Central memory CD8-positive, alpha-beta T cell (primary cell): ENCODE data around the gene BPIFB6.
"Not testable (repeated sequence)": the region's sequence is repeated elsewhere in the genome, so short reads cannot be mapped to it uniquely, and the experiment has no call there.

Experiments used
- ATAC-seq: fragments of 150-1000 bp; cut with Tn5 transposase; replicated peaks from 2 replicates; pipeline ENCODE4 v1.10.0; 2022; ENCODE audit warnings: mild to moderate bottlenecking, moderate FRiP score, moderate number of reproducible peaks; ENCODE audit not compliant: poor library complexity, severe bottlenecking; ENCODE audit errors: extremely low read depth
- DNase-seq, 2 donors: peaks; one replicate each; pipeline ENCODE4 v3.0.0; 2021; ENCODE audit warnings: low spot score in 2 of 2
- H3K27ac Mint-ChIP-seq: one replicate; pipeline ENCODE4 v1.8.0; 2022; ENCODE audit warnings: low read depth, mild to moderate bottlenecking, moderate library complexity, mixed read lengths
- H3K27me3 Mint-ChIP-seq: one replicate; pipeline ENCODE4 v1.8.0; 2022; ENCODE audit warnings: mixed read lengths
- H3K36me3 Mint-ChIP-seq: one replicate; pipeline ENCODE4 v1.8.0; 2022; ENCODE audit warnings: mild to moderate bottlenecking, moderate library complexity, mixed read lengths; ENCODE audit not compliant: insufficient read depth
- H3K4me1 Mint-ChIP-seq: one replicate; pipeline ENCODE4 v1.8.0; 2022; ENCODE audit warnings: mixed read lengths
- H3K4me3 Mint-ChIP-seq: one replicate; pipeline ENCODE4 v1.8.0; 2022; ENCODE audit warnings: mild to moderate bottlenecking, moderate library complexity, mixed read lengths
- H3K9me3 Mint-ChIP-seq: one replicate; pipeline ENCODE4 v1.8.0; 2022; ENCODE audit warnings: mixed read lengths

BPIFB6 gene

DNA sequence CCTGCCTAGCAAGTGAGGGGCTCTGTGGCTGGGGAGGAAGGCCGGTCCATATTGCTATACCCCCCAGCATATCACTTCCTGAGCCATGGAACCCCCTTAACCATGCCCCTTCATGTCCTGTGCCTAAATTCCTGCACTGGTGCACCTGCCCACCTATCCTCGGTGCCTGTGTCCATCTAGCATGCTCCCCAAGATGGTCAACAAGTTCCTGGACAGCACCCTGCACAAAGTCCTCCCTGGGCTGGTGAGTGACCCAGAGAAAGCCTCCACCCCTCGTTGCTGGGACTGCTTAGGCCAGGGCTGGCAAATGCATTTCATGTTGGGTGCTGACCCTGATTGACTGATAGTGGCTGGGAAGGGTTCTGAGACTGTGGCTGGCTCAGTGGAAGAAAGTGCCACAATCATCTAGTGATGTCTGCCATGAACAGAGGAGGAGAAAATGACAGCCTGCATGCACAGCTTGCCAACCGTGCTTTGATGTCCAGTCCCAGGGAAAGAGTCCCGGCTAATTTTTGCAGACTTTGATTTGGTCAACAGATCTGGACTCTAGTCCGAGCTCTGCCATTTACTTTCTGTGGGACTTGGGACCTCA lies 3.5 kb downstream of the BPIFB6 start:
- no peak overlapping the region for H3K4me3 Mint-ChIP-seq
- no peak overlapping the region for H3K27ac Mint-ChIP-seq
- no peak for ATAC-seq
- H3K27me3 Mint-ChIP-seq: no peaks in the 10 kb centered on the region
- H3K9me3 Mint-ChIP-seq: no peaks in the 10 kb centered on the region
- H3K4me1 Mint-ChIP-seq: no peaks in the 10 kb centered on the region
- no peak for DNase-seq
- H3K36me3 Mint-ChIP-seq: no peaks in the 10 kb centered on the region

DNA sequence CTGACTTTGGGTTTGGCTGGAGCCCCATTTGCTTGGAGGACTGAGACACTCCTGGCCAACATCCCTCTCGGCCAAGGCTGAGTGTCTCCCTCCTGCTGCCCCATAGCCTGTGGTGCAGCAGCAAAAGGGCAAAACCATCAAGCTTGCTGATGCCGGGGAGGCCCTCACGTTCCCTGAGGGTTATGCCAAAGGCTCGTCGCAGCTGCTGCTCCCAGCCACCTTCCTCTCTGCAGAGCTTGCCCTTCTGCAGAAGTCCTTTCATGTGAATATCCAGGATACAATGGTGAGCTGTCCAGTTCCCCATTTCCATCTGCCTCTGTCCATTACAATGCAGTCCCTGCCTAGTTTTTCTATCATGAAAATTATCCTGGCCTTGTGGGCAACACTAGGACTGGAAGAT lies 6.0 kb downstream of the BPIFB6 start:
- Mint-ChIP-seq H3K27me3 (no peaks in the 10 kb centered on the region), H3K4me3 (no peak overlapping the region), H3K4me1 (no peaks in the 10 kb centered on the region), H3K27ac (no peak overlapping the region), H3K36me3 (no peaks in the 10 kb centered on the region), H3K9me3 (no peaks in the 10 kb centered on the region)
- ATAC-seq (no peak), DNase-seq (no peak)

DNA sequence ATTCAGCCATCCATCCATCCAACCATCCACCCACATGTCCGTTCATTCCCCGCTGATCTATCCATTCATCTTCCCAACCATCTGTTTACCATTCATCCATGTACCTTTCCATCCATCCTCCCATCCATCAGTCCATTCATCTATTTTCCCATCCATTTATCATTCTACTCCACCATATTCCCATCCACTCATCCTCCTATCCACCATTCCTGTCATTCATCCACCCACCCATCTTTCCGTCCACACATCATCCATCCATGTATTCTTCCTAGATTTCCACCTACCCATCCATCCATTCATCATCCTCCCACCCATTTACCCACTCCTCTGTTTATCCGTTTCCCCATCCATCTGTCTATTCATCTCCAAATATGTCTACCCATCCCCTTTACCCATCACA lies 6.8 kb downstream of the BPIFB6 start:
- Mint-ChIP-seq H3K27ac (no peak overlapping the region), H3K36me3 (no peaks in the 10 kb centered on the region), H3K4me3 (no peak overlapping the region), H3K9me3 (no peaks in the 10 kb centered on the region), H3K27me3 (no peaks in the 10 kb centered on the region), H3K4me1 (no peaks in the 10 kb centered on the region)
- DNase-seq: no peak
- ATAC-seq: no peak

DNA sequence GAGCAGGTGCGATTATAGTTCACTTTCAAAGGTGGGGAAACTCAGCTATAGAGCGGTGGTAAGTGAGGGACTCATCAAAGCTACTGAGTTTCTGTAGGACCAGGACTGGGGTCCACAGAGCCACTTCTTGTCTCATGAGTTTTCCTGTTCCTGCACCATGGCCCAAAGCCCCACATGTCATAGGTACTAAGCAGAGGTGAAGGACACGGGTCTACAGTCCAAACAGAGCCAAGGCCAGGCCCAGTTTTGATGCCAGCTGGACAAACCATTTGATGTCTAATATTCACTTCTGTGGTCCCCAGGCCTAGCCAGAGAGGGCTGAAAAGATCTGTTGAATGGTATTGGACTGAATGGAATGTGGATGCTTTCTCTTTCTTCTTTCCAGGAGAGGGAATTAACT lies 11.0 kb downstream of the BPIFB6 start:
- no peaks in the 10 kb centered on the region for H3K27me3 Mint-ChIP-seq
- ATAC-seq (no peak), DNase-seq (no peak)
- peaks cover 14% of the 10 kb centered on the region for H3K9me3 Mint-ChIP-seq
- no peaks in the 10 kb centered on the region for H3K4me1 Mint-ChIP-seq
- H3K4me3 Mint-ChIP-seq: no peak overlapping the region
- no peaks in the 10 kb centered on the region for H3K36me3 Mint-ChIP-seq
- H3K27ac Mint-ChIP-seq: no peak overlapping the region

DNA sequence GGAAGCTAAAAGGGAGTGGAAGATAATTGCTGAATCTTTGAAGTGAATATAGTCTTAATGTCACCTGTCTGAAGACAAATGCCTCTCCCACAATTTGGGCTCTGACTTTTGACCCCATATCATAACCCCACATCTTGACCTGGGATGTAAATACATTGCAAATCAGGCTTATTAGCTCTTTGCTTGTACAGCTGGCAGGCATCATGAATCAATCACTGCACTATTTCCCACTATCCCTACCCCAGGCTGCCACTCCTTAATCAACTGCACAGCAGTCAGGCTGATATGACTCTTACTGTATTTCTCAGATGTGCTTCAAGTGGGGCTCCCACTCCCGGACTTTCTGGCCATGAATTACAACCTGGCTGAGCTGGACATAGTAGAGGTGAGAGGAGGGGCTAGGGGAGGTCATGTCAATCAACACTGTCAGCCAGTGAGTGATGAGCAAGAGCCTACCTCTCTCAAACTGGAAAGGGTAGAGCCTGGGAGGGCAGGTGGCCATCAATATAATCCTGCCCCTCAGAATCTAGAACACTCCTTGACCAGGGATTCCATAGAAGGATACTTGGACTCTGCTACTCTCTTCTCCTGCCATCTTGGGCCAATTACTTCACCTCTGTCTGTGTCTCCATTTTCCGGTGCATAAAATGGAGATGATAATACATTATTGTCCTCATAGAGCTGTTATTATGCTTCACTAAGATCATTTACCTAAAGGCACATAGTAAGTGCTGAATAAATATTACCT lies 11.7 kb downstream of the BPIFB6 start:
- no peak for DNase-seq
- no peaks in the 10 kb centered on the region for H3K36me3 Mint-ChIP-seq
- peaks cover 14% of the 10 kb centered on the region for H3K9me3 Mint-ChIP-seq
- no peak overlapping the region for H3K27ac Mint-ChIP-seq
- no peaks in the 10 kb centered on the region for H3K27me3 Mint-ChIP-seq
- H3K4me1 Mint-ChIP-seq: no peaks in the 10 kb centered on the region
- H3K4me3 Mint-ChIP-seq: no peak overlapping the region
- ATAC-seq: no peak

DNA sequence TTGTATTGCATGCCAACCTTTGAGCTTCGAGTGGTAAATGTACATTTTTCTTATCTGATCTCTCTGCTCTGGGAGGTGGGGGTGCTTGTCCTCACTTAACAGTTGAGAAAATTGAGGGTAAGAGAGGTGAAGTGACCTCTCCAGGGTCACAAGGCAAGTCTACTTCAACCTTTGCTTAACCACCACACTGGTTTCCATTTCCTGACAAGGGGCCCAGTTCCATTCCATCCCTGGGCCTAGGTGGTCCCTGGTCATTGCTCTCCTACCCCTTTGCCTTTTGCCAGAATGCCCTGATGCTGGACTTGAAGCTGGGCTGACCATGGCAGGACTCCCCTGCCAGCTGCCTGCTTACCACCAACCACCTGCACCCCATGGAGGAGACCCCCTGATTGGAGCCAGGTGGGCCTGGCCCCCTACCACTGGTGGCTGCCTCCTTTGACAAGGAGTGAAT lies 12.3 kb downstream of the BPIFB6 start:
- Mint-ChIP-seq H3K27ac (no peak overlapping the region), H3K27me3 (no peaks in the 10 kb centered on the region)
- no peak for ATAC-seq

DNA sequence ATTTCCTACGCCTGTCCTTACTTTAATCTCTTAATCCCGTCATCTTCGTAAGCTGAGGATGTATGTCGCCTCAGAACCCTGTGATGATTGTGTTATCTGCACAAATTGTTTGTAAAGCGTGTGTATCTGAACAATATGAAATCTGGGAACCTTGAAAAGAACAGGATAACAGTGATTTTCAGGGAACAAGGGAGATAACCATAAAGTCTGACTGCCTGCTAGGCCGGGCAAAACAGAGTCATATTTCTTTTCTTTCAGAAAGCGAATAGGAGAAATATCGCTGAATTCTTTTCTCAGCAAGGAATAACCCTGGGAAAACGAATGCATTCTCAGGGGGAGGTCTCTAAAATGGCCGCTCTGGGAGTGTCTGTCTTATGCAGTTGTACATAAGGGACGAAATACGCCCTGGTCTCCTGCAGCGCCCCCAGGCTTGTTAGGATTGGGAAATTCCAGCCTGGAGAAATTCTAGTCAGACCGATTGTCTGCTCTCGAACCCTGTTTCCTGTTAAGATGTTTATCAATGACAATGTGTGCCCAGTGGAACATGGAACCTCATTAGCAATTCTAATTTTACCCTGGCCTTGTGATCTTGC lies 13.8 kb downstream of the BPIFB6 start:
- not testable (repeated sequence) for ATAC-seq, H3K36me3 Mint-ChIP-seq, H3K27ac Mint-ChIP-seq, H3K4me3 Mint-ChIP-seq, DNase-seq, H3K27me3 Mint-ChIP-seq, H3K4me1 Mint-ChIP-seq
- peaks cover 14% of the 10 kb centered on the region for H3K9me3 Mint-ChIP-seq

More for the DNA sequence above, 12.3 kb downstream of the BPIFB6 start:
- H3K4me3 Mint-ChIP-seq: no peak overlapping the region
- H3K9me3 Mint-ChIP-seq: peaks cover 14% of the 10 kb centered on the region
- no peak for DNase-seq
- H3K4me1 Mint-ChIP-seq: no peaks in the 10 kb centered on the region
- H3K36me3 Mint-ChIP-seq: no peaks in the 10 kb centered on the region

DNA sequence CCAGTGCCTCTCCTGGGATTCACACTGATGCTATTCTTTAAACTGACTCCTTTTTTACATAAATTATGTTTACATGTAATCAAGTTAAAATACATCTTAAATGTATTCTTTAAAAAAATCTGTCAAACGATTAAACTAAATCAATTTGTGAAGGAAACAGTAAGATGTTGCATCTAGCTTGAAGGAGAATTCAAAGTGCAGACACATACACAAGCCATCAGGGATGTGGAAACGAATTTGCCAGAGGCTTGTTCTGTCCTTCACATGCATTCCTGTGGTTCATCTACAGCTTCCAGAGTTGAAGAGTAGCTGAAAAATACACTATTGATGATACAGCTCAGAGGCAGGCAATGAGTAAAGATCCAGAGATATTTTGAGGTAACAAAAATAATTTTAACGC lies 15.0 kb downstream of the BPIFB6 start:
- Mint-ChIP-seq H3K4me1 (no peaks in the 10 kb centered on the region), H3K27me3 (no peaks in the 10 kb centered on the region), H3K9me3 (peaks cover 14% of the 10 kb centered on the region), H3K27ac (no peak overlapping the region), H3K36me3 (no peaks in the 10 kb centered on the region), H3K4me3 (no peak overlapping the region)
- no peak for ATAC-seq
- no peak for DNase-seq

DNA sequence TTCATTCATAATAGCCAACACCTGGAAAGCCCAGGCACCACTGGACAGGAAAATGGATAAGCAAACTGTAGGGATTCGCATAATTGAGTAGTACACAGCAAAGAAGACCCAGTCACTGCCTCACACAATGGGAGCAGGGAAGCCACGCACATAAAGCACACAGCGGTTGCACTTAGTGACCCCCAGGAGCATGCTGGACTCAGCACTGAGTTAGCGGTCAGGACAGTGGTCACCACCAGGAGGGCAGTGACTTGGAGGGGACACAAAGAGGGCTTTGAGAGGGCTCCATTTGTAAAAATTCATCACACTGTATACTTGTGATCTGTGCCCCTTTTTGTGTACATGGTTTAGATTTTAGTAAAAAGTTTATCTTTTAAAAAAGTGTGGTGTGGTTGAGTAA lies 19.9 kb downstream of the BPIFB6 start:
- ATAC-seq (no peak), DNase-seq (no peak)
- no peaks in the 10 kb centered on the region for H3K36me3 Mint-ChIP-seq
- no peaks in the 10 kb centered on the region for H3K4me1 Mint-ChIP-seq
- no peaks in the 10 kb centered on the region for H3K27me3 Mint-ChIP-seq
- H3K9me3 Mint-ChIP-seq: peaks cover 3% of the 10 kb centered on the region
- no peak overlapping the region for H3K4me3 Mint-ChIP-seq
- H3K27ac Mint-ChIP-seq: no peak overlapping the region

DNA sequence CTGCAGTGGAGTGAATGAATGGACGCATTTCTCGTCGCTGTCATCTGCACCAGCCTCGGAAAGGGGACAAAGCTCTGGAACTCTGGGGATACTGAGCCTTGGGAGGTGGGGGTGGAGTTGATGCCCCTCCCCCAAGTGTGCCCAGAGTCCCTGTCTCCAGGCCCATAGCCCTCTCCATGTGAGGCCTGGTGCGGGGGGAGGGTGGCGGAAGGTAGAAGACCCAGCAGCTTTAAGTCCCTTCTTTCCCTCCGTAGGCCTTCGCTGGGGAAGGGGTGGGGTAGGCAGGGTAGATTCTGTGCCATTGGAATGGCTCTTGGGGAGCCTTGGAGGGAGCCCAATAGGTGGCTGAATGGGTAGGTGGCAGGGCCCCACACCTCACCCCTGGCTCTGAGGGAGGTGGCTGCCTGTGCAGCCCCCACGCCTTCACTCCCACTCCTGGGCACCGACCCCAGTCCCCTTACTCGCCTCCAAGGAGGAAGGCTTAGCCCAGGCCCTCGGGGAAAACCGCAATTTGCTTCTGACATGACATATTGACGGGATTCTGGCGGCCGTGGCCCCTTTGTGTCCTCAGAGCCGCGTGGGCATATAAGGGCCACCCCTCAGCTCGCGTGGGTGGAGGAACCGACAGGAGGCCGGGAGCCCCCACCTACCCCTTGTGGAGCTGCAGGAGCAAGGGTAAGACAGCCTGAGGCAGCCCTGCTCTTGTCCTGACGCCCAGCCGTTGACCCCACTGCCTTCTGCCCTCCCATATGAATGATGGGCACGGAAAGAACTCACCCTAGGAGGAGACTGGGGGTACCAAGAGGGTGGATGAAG lies 22.1 kb downstream of the BPIFB6 start, which contains the start of gene BPIFB3:
BPIFB3 (plus strand) TSS at position 613 of the 816 bp plus-strand sequence. CDS start 1,533 bp downstream, outside the sequence.
- Mint-ChIP-seq H3K27ac (no peak within 1 kb of the TSS), H3K4me1 (no peaks in the 10 kb centered on the region), H3K27me3 (no peaks in the 10 kb centered on the region), H3K4me3 (no peak within 1 kb of the TSS), H3K36me3 (no peaks in the 10 kb centered on the region), H3K9me3 (no peaks in the 10 kb centered on the region)
- DNase-seq (no peak), ATAC-seq (no peak)

DNA sequence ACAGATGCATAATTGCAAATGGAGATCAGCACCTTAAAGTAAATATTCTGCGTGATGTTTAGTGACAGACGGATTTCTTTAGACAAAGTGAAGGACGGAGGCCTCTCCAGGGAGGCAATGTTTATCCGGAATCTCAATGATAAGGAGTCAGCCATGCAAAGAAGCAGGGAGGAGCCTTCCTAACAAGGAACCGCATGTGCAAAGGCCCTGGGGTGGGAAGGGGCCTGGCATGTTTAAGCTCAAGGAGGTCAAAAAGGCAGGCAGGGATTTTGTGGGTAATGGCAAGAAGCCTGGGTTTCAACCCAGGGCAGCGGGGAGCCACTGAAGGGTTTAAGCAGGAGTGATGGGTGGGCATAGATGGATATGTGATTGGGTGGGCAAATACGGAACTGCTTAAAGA lies 22.9 kb downstream of the BPIFB6 start:
- H3K36me3 Mint-ChIP-seq: no peaks in the 10 kb centered on the region
- ATAC-seq: no peak
- no peaks in the 10 kb centered on the region for H3K4me1 Mint-ChIP-seq
- no peak for DNase-seq
- no peaks in the 10 kb centered on the region for H3K9me3 Mint-ChIP-seq
- no peak overlapping the region for H3K4me3 Mint-ChIP-seq
- no peaks in the 10 kb centered on the region for H3K27me3 Mint-ChIP-seq
- no peak overlapping the region for H3K27ac Mint-ChIP-seq

DNA sequence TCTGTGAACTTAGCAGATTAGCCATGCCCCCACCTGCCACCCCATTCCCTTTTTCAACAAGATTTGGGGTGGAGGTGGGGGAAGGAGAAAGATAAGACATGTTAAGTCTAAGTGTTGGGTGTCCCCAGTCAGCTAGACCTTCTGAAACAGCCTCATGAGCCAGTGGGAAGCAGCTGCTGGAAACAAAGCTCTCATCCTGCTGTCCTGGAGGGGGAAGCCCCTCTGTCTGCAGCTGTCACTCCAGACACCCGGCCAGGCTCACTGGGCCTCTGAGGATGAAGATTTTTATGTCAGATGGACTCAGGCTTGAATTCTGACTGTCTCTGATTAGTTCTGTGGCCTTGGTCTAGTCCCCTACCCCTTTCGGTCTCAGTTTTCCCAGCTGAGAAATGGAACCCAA lies 23.3 kb downstream of the BPIFB6 start:
- Mint-ChIP-seq H3K4me1 (no peaks in the 10 kb centered on the region), H3K27ac (no peak overlapping the region), H3K9me3 (no peaks in the 10 kb centered on the region), H3K27me3 (no peaks in the 10 kb centered on the region), H3K4me3 (no peak overlapping the region), H3K36me3 (no peaks in the 10 kb centered on the region)
- ATAC-seq (no peak), DNase-seq (no peak)
